Hematopoietic multipotent progenitor cell treated with erythropoietin and hydrocortisone succinate and interleukin-3 and kit ligand, for 6 days (in vitro differentiated cells): ENCODE results near the gene HHAT.

ENCODE experiments used
- DNase-seq: peaks from one replicate; pipeline ENCODE4 v3.0.0-alpha.2; 2015

HHAT gene

DNA sequence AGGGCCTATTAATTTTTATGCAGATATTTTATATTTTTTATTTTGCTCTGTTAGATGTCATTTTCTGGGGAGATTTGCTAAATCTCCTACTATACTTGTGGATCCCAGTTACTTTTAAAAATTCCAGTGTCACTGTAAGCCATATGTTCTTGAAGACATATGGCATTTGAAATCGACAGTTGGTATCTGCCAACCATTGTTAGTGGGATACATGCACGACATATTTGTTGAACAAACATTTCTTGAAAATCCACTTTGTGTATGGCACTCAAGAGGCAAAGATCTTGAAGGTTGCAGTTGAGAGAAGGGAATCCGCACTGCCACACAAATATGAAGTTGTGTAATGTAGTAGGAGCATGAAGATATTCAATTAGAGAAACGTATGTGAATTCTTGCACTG lies 287.7 kb downstream of the HHAT start:
- DNase-seq: no peak

DNA sequence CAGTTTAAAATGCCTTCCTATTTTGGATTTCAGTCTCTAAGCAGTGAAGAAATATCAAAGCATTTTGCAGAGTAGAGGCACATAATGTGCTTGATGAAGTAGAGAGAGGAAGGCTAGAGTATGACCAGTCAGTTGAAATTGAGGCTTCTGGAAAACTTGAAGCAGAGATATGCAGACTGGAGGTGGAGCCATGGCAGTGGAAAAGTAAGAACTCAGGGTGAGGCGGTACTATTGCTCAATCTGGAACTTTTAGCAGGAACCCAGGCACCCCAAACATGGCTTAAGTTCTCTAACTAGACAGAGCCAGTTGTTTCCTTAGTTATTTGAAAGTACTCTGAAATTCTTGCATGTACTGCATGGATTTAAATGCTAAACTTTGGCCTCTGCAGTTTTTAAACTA lies 288.6 kb downstream of the HHAT start:
- no peak for DNase-seq

DNA sequence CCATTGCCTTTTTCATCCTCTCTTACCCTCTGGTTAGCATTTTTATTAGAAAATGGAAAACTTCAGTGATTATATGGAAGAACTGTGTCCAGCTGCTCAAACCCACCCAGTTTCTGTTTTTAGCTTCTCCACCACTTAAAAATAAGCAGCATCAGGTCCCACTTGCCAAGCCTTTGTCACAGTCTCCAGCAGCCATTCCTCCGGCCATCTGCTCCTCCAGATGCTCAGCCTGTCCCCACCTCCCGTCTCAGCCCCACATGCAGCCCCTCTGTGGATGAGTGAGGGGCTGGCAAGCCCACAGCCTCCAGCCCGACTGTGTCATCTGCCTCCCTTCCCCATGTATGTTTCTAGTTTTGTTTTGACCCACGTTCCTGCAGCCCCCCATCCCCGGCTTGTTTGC lies 289.7 kb downstream of the HHAT start:
- no peak for DNase-seq

DNA sequence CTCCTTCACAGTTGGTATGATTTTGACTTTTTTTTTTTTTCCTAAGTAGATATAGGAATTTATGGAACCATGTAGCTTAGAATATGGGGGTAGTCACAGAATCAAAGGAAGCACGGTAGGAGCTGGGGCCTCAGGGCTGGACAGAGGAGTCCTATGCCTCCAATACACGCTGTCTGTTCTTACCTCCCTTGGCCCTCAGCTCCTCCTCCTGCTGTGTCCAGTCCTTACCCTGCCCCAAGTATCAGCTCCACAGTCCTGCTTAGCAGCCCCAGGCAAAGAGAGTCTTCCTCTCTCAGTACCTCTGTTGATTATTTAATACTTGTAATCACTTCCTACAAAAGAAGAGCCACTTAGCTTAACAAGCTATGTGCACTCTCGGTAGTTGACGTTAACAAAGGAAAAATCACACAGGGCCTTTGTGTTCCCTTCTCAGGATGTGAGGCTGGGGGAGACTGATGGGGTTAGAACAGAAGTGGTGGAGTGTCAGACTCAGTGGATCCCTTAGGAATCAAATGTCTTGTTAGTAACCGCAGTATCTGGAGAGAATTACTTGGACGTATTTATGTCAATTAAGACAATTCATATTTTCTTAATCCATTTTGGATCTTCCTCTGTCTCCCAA lies 292.3 kb downstream of the HHAT start:
- no peak for DNase-seq

DNA sequence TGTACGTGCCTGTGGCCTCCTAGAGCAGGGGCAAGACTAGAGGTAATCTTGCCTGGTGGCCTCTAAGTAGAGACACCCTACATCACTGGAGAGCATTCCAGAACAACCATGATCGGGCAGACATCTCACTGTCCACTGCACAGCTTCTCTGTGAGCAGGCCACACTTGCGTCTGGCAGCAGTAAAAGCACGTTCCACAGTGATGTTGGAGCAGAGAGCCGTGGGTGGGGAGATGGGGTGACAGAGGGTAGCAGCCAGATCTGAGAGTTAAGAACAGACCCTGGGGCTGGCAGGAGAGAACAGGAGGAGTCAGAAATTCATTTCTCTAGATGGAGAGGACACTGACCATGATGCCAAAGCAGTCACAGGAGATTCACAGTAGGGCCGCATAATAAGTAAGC lies 293.0 kb downstream of the HHAT start:
- no peak for DNase-seq

DNA sequence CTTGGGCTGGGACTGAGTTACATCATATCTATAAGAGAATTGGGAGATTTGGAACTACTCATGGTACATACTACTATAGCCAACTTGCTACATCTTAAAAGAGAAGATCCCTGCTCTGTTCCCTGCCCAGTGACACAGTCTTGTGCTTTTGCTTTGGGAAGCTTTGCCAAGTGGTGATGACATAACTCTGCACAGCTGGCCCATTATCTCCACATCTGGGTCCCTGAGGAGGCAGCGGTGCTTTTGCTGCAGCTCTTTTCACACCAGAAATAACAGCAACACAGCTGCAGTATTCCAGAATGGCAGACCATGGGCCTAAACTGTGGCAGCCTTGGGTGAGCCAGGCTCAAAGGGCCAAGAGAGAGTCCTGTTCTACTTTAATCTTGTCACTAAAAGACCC lies 296.0 kb downstream of the HHAT start:
- DNase-seq: no peak

DNA sequence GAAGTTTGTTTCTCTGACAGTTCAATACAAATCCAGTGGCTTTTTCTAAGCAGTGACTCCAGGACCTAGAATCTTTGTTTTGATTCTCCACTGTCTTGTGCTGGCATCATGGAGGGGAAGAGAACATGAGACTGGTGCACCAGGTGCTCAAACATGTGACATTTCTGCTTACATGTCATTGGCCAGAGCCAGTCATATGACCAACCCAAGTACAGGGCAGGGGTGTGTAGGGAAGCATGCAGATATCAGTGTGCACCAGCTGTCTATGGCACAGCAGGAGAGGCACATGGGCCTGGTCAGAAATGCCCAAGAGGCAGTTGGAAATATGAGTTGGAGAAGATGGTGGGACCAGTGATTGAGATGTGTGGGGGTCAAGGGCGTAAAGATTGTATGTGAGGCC lies 297.0 kb downstream of the HHAT start:
- no peak for DNase-seq

DNA sequence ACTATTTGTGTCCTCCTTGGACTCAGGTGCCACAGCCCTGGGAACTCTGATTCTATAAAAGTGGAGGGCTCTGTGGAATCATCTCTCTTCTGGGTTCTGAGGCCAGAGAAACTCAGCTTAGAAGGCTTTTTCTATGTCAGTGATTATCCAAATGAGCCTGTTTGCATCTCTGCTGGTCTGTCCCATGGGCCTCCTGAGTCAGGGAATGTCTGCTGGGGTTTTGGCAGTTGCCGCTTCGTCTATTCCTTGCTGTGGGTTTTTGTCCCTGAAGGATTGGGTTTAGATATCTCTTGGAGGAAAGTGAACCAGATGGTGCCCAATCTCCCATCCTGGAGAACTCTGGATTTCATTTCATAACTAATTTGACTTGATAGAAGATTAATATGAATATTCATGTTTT lies 297.6 kb downstream of the HHAT start:
- DNase-seq: no peak

DNA sequence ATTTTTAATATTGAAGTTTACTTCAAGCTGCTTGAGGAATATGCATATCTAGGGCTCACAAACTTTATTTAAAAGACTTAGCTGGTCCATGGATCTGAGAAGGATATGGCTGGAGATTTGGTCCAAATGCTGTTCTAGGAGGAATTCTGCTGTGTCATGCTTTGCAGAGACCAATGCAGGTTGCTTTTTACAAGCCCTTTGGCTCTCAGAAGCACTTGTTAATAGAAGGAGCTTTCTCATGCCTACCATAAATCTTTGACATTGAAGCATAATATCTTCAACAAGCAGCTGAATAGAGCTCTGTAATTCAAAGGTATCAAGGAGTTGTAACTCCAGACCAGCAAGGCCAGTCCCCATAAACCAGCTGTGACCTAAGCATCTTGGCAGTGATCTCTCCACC lies 299.1 kb downstream of the HHAT start:
- DNase-seq: no peak

DNA sequence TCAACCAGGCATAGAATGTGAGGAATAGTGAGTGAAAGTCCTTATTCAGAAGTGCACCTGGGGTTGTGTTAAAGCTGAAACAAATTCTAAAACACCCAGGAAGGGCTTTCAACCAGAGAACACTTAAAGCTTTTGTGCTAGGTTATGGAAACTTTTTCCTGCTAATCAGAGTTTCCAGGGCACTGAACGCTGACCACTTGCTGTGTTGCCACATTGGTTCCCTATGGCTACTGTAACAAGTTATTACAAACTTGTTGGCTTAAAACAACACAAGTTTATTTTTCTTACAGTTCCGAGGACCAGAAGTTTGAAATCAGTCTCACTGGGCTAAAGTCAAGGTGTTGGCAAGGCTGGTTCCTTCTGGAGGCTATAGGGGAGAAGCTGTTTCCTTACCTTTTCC lies 300.6 kb downstream of the HHAT start:
- no peak for DNase-seq

DNA sequence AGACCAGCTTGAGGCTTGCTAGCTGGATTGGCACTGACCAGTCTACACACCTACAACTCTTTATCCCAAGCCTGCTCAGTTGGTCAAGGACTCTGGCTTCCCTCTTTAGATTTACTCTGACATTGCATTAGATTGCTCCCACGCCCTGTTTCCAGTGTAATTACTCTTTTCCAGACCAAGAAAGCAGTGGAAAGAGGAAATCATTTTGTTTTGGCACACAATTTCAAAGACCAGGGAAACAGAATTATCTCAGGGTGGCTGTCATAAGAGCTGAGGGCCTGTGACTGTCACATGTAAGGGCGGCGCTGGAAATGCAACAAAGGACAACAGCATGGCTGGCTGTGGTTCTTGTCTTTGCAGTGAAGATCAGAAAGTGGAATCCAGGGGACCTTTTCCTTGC lies 302.7 kb downstream of the HHAT start:
- DNase-seq: no peak

DNA sequence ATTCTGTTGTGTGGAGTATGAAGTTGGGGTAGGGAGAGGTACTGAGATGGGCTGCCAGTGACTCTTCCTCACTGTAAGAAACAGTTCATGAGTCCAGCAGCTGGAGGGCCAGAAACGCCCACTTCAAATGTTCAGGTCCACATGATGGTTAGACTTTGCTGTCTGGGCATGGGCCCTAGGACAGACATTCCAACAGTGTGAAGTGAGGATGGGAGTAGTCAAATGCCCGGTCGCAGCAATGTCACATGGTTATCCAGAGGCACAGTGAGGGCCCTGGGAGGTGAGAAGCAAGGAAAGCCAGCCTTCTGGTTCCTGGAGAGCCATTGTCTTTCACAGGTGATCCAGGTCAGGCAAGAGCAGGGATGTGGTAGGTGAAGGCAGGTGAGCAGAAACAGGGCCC lies 304.4 kb downstream of the HHAT start:
- no peak for DNase-seq

DNA sequence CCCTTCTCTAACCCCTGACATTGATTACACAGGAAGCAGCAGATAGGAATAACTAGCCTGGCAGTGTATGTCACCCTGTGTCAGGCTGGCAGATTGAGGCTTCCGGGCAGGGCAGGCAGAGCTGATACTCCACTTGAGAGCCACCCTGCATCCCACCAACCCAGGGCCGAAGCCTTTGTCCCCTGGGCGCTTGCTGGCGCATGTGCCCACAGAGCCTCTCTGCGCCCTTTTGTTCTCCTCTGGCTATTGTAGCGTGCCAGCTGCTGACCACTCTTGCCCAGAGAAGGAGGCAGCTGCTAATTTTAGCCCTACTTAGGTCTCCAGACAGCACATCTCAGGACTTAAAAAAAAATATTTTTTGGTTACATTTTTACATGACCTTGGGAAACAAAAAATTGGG lies 304.9 kb downstream of the HHAT start:
- no peak for DNase-seq

DNA sequence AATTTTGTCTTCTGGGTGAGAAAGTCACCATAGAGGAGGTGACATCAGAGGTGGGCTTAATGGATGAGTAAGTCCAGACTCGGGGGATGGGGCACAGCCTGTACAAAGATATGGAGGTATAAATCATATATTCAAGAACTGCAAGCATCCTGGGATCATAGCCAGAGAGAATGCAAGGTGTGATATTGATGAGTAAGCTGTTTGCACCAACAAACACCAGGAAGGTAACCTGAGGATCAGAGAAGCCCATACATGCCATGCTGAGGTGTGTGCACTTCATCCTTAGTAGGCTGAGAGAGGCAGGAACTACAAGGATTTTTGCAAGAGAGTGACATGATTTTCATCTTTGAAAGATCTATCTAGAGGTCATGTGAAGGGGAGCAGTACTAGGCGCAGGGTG lies 306.4 kb downstream of the HHAT start:
- no peak for DNase-seq

DNA sequence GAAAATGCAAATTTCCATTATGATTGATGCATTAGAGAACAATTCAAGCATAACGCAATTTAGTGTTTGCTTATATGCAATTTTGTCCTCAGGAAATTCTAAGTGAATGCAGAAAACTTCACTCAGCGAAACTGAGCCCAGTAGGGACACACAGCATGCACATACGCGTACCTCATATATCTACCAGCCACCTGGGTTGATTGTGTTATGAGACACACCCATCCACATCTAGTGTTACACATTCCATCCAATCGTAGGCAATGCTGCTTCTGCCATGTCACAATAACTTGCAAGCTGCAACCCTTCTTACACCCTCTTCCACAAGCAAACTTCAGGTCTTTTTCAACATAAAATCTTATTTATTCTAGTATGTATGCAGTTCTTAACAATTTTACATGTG lies 312.9 kb downstream of the HHAT start:
- no peak for DNase-seq

DNA sequence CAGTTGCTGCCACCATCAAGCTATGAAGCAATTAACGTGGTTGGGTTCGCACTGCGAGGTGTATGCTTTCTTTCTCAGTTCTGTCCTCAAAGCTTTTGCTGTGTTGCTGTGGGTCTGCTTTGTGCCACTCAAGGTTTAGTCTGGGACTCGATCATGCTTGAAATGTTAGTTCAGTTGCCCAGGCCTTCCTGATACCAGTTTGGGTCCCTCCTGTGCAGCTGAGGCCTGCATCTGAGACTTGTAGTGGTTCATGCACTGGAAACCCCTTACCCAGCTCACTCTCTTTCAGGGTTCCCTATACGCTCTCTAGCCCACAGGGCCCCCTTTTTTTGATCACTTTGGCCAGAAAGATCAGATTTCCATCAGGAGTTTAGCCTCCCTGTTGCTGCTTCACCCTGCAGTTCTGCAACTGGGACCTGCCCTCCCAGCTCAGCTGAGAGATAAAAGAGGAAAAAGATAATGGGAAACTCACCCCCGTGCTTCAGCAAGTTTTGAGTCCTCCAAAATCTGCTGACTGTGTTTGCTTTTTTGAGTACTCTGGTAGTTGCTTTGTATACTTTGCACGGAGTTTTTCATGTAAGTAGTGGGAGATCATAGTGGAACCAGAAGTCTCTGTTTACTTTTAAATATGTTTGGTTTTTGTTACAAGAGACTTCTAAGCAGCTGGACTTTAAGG lies 317.0 kb downstream of the HHAT start:
- no peak for DNase-seq

DNA sequence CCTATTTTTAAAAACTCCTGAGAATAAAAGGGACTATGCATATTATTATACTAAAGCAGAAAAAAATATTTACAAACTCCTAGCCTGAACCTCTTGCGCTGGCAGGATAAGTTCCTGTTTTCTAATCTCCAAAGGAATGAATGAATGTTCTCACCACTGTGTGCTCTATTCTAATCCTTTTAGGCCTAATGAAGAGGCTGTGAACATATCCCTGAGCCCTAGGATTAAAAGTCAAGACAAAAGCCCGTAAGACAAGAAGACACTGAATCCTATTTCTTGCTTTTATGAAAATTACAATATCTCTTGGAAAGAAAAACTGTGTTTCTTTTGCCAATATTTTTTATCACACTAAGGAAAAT lies 317.5 kb downstream of the HHAT start:
- DNase-seq: no peak

DNA sequence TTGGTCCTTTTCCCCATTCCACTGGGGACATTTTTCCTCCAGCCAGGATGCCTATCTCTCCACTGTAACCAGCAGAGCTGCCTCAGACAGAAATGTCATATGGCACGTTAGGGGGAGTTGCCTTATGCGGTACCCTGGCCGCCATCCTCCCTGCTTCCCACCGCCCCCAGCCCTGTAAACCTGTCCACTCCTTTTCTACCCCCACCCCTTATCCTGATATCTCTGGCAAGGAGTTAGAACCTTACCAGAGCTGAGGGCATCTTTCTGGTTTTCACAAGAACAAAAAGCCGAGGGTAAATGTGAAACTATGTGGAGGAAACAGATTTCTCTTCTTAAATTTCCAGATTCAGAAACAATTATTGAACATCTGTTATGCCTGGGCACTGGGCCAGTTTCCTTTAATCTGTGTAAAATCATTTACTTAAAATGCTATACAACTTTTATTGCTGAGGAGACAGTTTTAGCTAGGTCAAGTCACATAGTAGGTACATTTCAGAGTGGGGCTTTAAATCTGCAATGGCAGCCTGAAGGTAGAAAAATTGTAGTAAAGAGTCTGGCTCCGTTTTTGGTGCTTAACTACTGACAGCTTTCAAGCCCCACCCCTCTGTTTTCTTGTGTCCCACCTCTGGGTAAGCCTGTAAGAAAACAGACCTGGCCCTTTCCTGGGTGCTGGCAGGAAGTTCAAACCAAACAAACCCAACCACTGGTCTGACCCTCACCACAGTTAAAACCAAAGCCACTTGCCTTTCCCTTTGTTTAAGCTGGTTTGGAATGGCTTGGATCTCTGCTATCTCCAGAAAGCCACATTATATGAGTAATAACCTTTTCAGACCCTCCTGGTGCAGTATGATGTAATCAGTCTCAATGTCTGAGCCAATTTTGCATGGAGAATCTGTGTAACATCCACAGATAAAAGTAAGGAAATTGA lies 319.0 kb downstream of the HHAT start:
- DNase-seq: no peak

DNA sequence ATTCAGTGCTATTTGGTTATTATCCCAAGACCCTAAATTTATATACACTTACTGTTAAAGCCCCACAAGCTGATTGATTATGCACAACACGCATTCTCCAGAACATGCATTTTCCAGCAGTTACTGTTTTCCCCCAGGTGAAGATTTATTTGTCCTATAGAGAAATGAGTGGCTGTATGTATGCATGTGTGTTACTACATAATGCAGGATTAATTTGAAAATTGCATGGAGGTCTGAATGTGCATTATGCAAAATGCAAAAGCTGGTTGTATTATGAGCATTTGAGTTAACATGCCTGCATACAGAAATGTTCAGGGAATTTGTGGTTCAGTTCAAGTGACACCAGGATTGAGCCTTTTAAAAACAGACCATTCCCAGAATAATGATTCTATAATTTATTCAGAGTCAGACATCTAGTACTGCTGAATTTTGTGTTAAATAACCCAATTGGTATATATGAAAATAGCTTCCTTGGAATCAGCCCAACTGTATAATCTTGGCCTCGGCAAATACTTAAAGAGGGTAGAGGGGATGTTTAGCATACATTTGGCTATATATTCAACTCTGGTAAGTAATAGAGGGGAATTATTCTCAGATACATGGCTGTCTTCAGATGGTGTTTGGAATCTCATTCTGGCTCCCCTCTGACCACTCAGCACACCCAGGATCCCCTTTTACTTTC lies 320.0 kb downstream of the HHAT start:
- no peak for DNase-seq

DNA sequence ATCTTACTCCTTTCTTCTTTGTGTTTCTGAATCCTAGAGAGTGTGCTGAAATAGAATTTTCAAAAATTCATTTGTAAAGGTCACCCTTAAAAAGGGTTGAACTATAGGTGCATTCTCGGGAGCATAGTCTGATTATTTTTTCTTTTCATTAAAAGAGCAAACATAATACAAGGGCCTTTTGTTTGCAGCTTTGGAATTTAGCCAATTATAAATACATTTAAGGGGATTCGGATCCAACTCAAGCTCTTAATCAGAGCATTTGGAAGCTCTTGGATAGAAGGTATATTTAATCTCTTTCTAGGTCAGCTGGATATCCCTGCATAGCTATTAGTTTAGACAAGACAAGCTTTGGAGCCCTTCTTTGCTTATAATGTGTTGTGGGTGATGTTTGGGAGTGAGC lies 321.7 kb downstream of the HHAT start:
- DNase-seq: no peak

DNA sequence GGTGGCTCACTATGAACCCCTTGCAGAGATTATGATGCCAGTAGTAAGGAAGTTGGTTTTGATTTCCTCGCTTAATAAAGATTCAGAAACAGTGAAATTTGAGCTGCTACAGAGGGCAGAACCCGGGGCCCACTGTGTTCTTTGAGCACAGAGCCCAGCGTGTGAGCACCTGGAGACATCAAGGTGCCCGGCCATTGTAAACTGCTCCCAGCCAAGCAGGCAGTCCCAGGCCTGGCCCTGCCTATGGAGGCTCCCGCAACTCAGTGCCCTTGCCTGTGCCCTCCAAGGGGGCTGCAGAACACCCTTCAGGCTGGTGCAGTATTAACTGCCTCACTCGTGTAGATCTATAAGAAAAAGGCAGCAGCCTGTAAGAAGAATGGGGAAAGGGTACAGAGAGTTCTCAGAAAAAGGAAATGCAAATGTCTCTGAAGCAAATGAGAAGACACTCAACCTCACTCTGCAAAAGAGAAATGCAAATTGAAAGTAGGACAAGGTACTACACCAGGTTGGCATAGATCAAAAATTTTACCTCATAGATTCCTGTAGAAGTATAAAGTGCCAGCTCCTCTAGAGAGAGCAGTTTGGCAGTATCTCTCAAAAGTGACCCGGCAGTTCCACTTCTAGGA lies 323.7 kb downstream of the HHAT start:
- DNase-seq: no peak

DNA sequence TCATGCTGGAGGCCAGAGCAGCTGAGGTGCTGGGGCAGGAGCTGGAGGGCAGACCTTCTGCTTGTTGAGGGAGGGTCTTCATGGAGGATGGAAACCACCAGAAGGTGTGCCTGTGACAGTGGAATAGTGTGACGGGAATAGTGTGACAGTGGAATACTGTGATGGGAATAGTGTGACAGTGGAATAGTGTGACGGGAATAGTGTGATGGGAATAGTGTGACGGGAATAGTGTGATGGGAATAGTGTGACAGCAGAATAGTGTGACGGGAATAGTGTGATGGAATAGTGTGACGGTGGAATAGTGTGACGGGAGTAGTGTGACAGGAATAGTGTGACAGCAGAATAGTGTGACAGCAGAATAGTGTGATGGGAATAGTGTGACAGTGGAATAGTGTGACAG lies 325.1 kb downstream of the HHAT start:
- no peak for DNase-seq
